Thyroid gland (tissue), 4 donors: ENCODE data around the gene ESR1.

Experiments
- CTCF ChIP-seq, 6 experiments: fragments of 200-600 bp in 3 of 6; fragments of 450-650 bp in 3 of 6; sonication (generic) in 3 of 6; IDR thresholded peaks; one replicate each; pipeline ENCODE4 v1.5.1; 2016 to 2019; ENCODE audit warnings: antibody characterized with exemption in 6 of 6, mild to moderate bottlenecking in 2 of 6, inconsistent platforms in 1 of 6, moderate library complexity in 1 of 6
- POLR2A ChIP-seq, 2 donors: fragments of 450-650 bp; IDR thresholded peaks; one replicate each; pipeline ENCODE4 v1.6.1; 2017; ENCODE audit warnings: antibody characterized with exemption in 2 of 2, mild to moderate bottlenecking in 2 of 2, moderate library complexity in 1 of 2

GRCh38 chr6:152057832-152058498 is 250.5 kb downstream of the ESR1 start:
- no peak for TF ChIP-seq CTCF (IDR thresholded peaks at IDR 0.05)
- no peak for TF ChIP-seq POLR2A (IDR thresholded peaks at IDR 0.05)
